ENCODE measurements around the gene DIRAS1.
A peak's percentile ranks its signal among the peaks of the same experiment; 100 is the strongest.
"Not testable (repeated sequence)": the region's sequence is repeated elsewhere in the genome, so short reads cannot be mapped to it uniquely, and the experiment has no call there.

The DIRAS1 gene

GRCh38 chr19:2703691-2704216, 17.4 kb downstream of the DIRAS1 start:
- no peak for DNase-seq

- DNase-seq, result no peak
Measured at GRCh38 chr19:2703077-2703437, 18.1 kb downstream of the DIRAS1 start.

- DNase-seq, result peak; percentile 95 to 98
Measured at GRCh38 chr19:2702170-2703076, 18.7 kb downstream of the DIRAS1 start, which contains the start of gene GNG7. TSS of gene GNG7 (minus strand) at chr19:2702694. CDS start at chr19:2520688, 182,006 bp downstream.

- DNase-seq, result no peak
Measured at GRCh38 chr19:2701361-2702169, 19.6 kb downstream of the DIRAS1 start.

- DNase-seq, result no peak
Measured at GRCh38 chr19:2700660-2701360, 20.4 kb downstream of the DIRAS1 start.

- DNase-seq, result no peak
Measured at GRCh38 chr19:2699413-2700140, 21.6 kb downstream of the DIRAS1 start.

- DNase-seq, result no peak
Measured at GRCh38 chr19:2694196-2694595, 27.0 kb downstream of the DIRAS1 start.

- no peak for DNase-seq
Measured at GRCh38 chr19:2693492-2694160, 27.5 kb downstream of the DIRAS1 start.

- no peak for DNase-seq
Measured at GRCh38 chr19:2691951-2692350, 29.2 kb downstream of the DIRAS1 start.

GRCh38 chr19:2690856-2691255, 30.3 kb downstream of the DIRAS1 start:
- DNase-seq, result no peak

GRCh38 chr19:2686360-2686759, 34.8 kb downstream of the DIRAS1 start:
- DNase-seq, result no peak

GRCh38 chr19:2685204-2685704, 35.9 kb downstream of the DIRAS1 start:
- DNase-seq, result no peak

GRCh38 chr19:2683430-2684003, 37.7 kb downstream of the DIRAS1 start:
- DNase-seq, result no peak

GRCh38 chr19:2680808-2681207, 40.4 kb downstream of the DIRAS1 start:
- no peak for DNase-seq

- DNase-seq, result no peak
Measured at GRCh38 chr19:2679439-2679838, 41.7 kb downstream of the DIRAS1 start.

GRCh38 chr19:2678948-2679347, 42.2 kb downstream of the DIRAS1 start:
- DNase-seq, result not testable (repeated sequence)

- no peak for DNase-seq
Measured at GRCh38 chr19:2678044-2678671, 43.0 kb downstream of the DIRAS1 start.

- DNase-seq, result no peak
Measured at GRCh38 chr19:2676823-2677222, 44.3 kb downstream of the DIRAS1 start.

- DNase-seq, result no peak
Measured at GRCh38 chr19:2675892-2676291, 45.3 kb downstream of the DIRAS1 start.

- no peak for DNase-seq
Measured at GRCh38 chr19:2670217-2670616, 51.0 kb downstream of the DIRAS1 start.

All from activated CD4-positive, alpha-beta T cell treated with anti-CD3 and anti-CD28 coated beads, Interleukin-2, amount 50 U/mL, for 48 hours (primary cell).